HEK293 (cell line): ENCODE data around the gene PGK1.
"Not testable (repeated sequence)": the region's sequence is repeated elsewhere in the genome, so short reads cannot be mapped to it uniquely, and the experiment has no call there.

Source experiments
- CTCF ChIA-PET: fragments of 350-600 bp; formaldehyde crosslinking; extraction: SDS; loops from one replicate; lab custom pipeline; 2021; ENCODE audit warnings: antibody characterized with exemption; lab: Yijun Ruan, JAX
- POLR2A ChIA-PET: fragments of 300-600 bp; formaldehyde crosslinking; extraction: SDS; loops from one replicate; lab custom pipeline; 2020; ENCODE audit warnings: antibody characterized with exemption, inconsistent platforms; lab: Yijun Ruan, JAX
- H3K27ac ChIP-seq: fragments of 200-500 bp; sonication (Bioruptor generic); 2 replicates; pipeline ENCODE4 v1.5.1; 2014; ENCODE audit warnings: low read depth, low read length, control low read depth, inconsistent platforms; ENCODE audit errors: extremely low read depth
- H3K36me3 ChIP-seq, 2 experiments: fragments of 200-500 bp in 1 of 2; sonication (Bioruptor generic) in 1 of 2; 1 replicate in 1 of 2; 2 replicates in 1 of 2; pipeline ENCODE4 v1.5.1; 2014 to 2017; ENCODE audit warnings: inconsistent platforms in 2 of 2, low read length in 2 of 2; ENCODE audit not compliant: control insufficient read depth in 2 of 2, insufficient read depth in 1 of 2
- H3K4me1 ChIP-seq: fragments of 200-500 bp; sonication (Bioruptor generic); 2 replicates; pipeline ENCODE4 v1.5.1; 2014; ENCODE audit warnings: mild to moderate bottlenecking, low read length, inconsistent platforms; ENCODE audit not compliant: control insufficient read depth, insufficient read depth
- H3K4me3 ChIP-seq: 2 replicates; pipeline ENCODE4 v1.5.1; 2011; ENCODE audit warnings: low read depth, mild to moderate bottlenecking, control low read depth, low read length, moderate library complexity
- H3K9me3 ChIP-seq: fragments of 200-500 bp; sonication (Bioruptor generic); 2 replicates; pipeline ENCODE4 v1.5.1; 2014; ENCODE audit warnings: low read depth, low read length, inconsistent platforms; ENCODE audit not compliant: control insufficient read depth, insufficient read depth
- AEBP2 ChIP-seq: fragments of 450-650 bp; formaldehyde crosslinking; IDR thresholded peaks from 2 replicates; pipeline ENCODE4 v1.5.1; 2016; ENCODE audit warnings: missing biosample characterization, missing genetic modification characterization, borderline replicate concordance
- REST ChIP-seq: fragments of 450-650 bp; formaldehyde crosslinking; IDR thresholded peaks from 2 replicates; pipeline ENCODE4 v1.5.1; 2016; ENCODE audit warnings: missing biosample characterization, missing genetic modification characterization
- SP3 ChIP-seq: fragments of 450-650 bp; formaldehyde crosslinking; IDR thresholded peaks from 2 replicates; pipeline ENCODE4 v1.5.1; 2016; ENCODE audit warnings: missing biosample characterization, missing genetic modification characterization
- ZBTB1 ChIP-seq: fragments of 450-650 bp; formaldehyde crosslinking; IDR thresholded peaks from 2 replicates; pipeline ENCODE4 v1.5.1; 2016; ENCODE audit warnings: missing biosample characterization, missing genetic modification characterization
- ZBTB11 ChIP-seq: fragments of 450-650 bp; formaldehyde crosslinking; conservative IDR thresholded peaks from 2 replicates; pipeline ENCODE4 v1.5.1; 2016; ENCODE audit warnings: low read depth, missing biosample characterization, missing genetic modification characterization
- ZBTB8A ChIP-seq: fragments of 450-650 bp; formaldehyde crosslinking; IDR thresholded peaks from 2 replicates; pipeline ENCODE4 v1.5.1; 2016; ENCODE audit warnings: missing biosample characterization, missing genetic modification characterization
- ZNF140 ChIP-seq: fragments of 450-650 bp; formaldehyde crosslinking; IDR thresholded peaks from 2 replicates; pipeline ENCODE4 v1.5.1; 2016; ENCODE audit warnings: missing biosample characterization, missing genetic modification characterization
- ZNF18 ChIP-seq: fragments of 450-650 bp; formaldehyde crosslinking; IDR thresholded peaks from 2 replicates; pipeline ENCODE4 v1.5.1; 2016; ENCODE audit warnings: missing biosample characterization, missing genetic modification characterization
- ZNF19 ChIP-seq: fragments of 450-650 bp; formaldehyde crosslinking; IDR thresholded peaks from 2 replicates; pipeline ENCODE4; 2016; ENCODE audit warnings: missing biosample characterization, missing genetic modification characterization, low read depth
- ZNF202 ChIP-seq: fragments of 450-650 bp; formaldehyde crosslinking; IDR thresholded peaks from 2 replicates; pipeline ENCODE4 v1.5.1; 2016; ENCODE audit warnings: missing biosample characterization, missing genetic modification characterization, borderline replicate concordance
- ZNF426 ChIP-seq: fragments of 450-650 bp; formaldehyde crosslinking; IDR thresholded peaks from 2 replicates; pipeline ENCODE4 v1.5.1; 2017; ENCODE audit warnings: missing biosample characterization, missing genetic modification characterization, mild to moderate bottlenecking, inconsistent platforms, moderate library complexity
- ZNF433 ChIP-seq: fragments of 450-650 bp; formaldehyde crosslinking; IDR thresholded peaks from 2 replicates; pipeline ENCODE4 v1.5.1; 2016; ENCODE audit warnings: missing biosample characterization, missing genetic modification characterization, low read depth
- ZNF510 ChIP-seq: fragments of 450-650 bp; formaldehyde crosslinking; IDR thresholded peaks from 2 replicates; pipeline ENCODE4 v1.5.1; 2018; ENCODE audit warnings: mild to moderate bottlenecking, missing genetic modification characterization, missing biosample characterization; ENCODE audit not compliant: insufficient replicate concordance
- ZNF518A ChIP-seq: fragments of 450-650 bp; formaldehyde crosslinking; conservative IDR thresholded peaks from 2 replicates; pipeline ENCODE4 v1.5.1; 2016; ENCODE audit warnings: low read depth, missing biosample characterization, missing genetic modification characterization
- ZNF530 ChIP-seq: fragments of 450-650 bp; formaldehyde crosslinking; IDR thresholded peaks from 2 replicates; pipeline ENCODE4 v1.5.1; 2016; ENCODE audit warnings: low read depth, missing biosample characterization, missing genetic modification characterization
- ZNF555 ChIP-seq: fragments of 450-650 bp; formaldehyde crosslinking; conservative IDR thresholded peaks from 2 replicates; pipeline ENCODE4 v1.5.1; 2017; ENCODE audit warnings: missing biosample characterization, mild to moderate bottlenecking, missing genetic modification characterization, inconsistent platforms
- ZNF580 ChIP-seq: fragments of 450-650 bp; formaldehyde crosslinking; IDR thresholded peaks from 2 replicates; pipeline ENCODE4 v1.5.1; 2016; ENCODE audit warnings: missing biosample characterization, missing genetic modification characterization
- ZNF623 ChIP-seq: fragments of 450-650 bp; formaldehyde crosslinking; IDR thresholded peaks from 2 replicates; pipeline ENCODE4 v1.5.1; 2016; ENCODE audit warnings: missing biosample characterization, missing genetic modification characterization
- ZNF629 ChIP-seq: fragments of 450-650 bp; formaldehyde crosslinking; IDR thresholded peaks from 2 replicates; pipeline ENCODE4 v1.5.1; 2017; ENCODE audit warnings: missing biosample characterization, missing genetic modification characterization
- ZNF654 ChIP-seq: fragments of 450-650 bp; formaldehyde crosslinking; IDR thresholded peaks from 2 replicates; pipeline ENCODE4 v1.5.1; 2016; ENCODE audit warnings: low read depth, missing biosample characterization, missing genetic modification characterization
- ZNF791 ChIP-seq: fragments of 450-650 bp; formaldehyde crosslinking; IDR thresholded peaks from 2 replicates; pipeline ENCODE4 v1.5.1; 2016; ENCODE audit warnings: missing biosample characterization, missing genetic modification characterization

PGK1 gene

GRCh38 chrX:78081413-78081812 lies 22.6 kb upstream of the PGK1 start:
- H3K27ac ChIP-seq, H3K4me3 ChIP-seq, CTCF ChIA-PET, H3K36me3 ChIP-seq, H3K9me3 ChIP-seq, POLR2A ChIA-PET, H3K4me1 ChIP-seq: not testable (repeated sequence)
- TF ChIP-seq ZNF510 (tag by site-specific recombination) (peak; percentile 62), ZNF202 (peak; percentile 68; the same call in 1 of the 2 replicates), ZBTB8A (tag by site-specific recombination) (peak; percentile 67), ZNF555 (tag by site-specific recombination) (peak; percentile 90), ZNF629 (0 out of 2 replicates have a peak, but pooled peaks have one; percentile 33), ZNF654 (peak; percentile 34; the same call in 1 of the 2 replicates), ZNF580 (peak; percentile 34; the same call in 1 of the 2 replicates), ZNF623 (peak; percentile 65), ZNF426 (tag by site-specific recombination) (peak; percentile 86), ZNF19 (tag by site-specific recombination) (0 out of 2 replicates have a peak, but pooled peaks have one; percentile 25), REST (tag by site-specific recombination) (0 out of 2 replicates have a peak, but pooled peaks have one; percentile 31), ZBTB11 (peak; percentile 81), ZNF18 (tag by site-specific recombination) (0 out of 2 replicates have a peak, but pooled peaks have one; percentile 37), ZNF433 (tag by site-specific recombination) (peak; percentile 77; the same call in 1 of the 2 replicates), AEBP2 (tag by site-specific recombination) (0 out of 2 replicates have a peak, but pooled peaks have one; percentile 57), ZNF518A (tag by site-specific recombination) (peak; percentile 84), SP3 (0 out of 2 replicates have a peak, but pooled peaks have one; percentile 11), ZBTB1 (tag by site-specific recombination) (0 out of 2 replicates have a peak, but pooled peaks have one; percentile 29), ZNF791 (tag by site-specific recombination) (0 out of 2 replicates have a peak, but pooled peaks have one; percentile 25), ZNF140 (tag by site-specific recombination) (peak; percentile 72), ZNF530 (tag by site-specific recombination) (0 out of 2 replicates have a peak, but pooled peaks have one; percentile 60)
